ENCODE data around the gene FGF11.

DNA sequence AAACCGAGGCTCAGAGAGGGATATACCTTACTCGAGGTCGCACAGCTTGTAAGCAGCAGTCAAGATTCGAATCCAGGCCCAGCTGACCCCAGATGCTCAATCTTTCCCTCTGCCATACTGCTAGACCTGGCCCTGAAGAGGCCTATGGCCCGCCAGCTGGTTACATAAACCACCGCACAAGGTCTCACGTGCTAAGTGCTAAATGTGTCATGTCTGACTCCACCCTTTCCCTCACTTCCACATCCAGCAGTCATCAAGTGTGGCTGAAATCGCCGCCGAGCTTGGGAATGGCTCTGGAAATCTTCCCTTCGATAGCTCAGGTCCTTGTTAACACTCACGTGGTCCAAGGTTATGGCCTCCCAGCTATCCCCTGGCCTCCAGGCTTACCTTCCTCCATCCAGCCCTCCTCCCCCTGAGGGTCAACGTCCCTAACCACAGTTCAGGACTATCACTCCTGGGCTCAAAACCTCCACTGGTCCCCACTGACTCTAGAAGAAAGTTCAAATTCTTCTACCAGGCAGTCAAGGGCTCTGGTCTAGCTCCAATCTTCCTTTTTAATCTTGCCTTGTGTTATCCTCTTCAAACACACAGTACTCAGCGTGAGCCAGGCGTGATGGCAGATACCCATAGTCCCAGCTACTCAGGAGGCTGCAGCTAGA, 36.6 kb downstream of the FGF11 start:
- TF ChIP-seq POLR2A (IDR thresholded peaks at IDR 0.05; ENCODE audit: low read depth, low read length) (no peak), EZH2 (IDR thresholded peaks at IDR 0.05; ENCODE audit: borderline replicate concordance, low read depth, low read length, severe bottlenecking) (no peak), JUN (IDR thresholded peaks at IDR 0.05; ENCODE audit: borderline replicate concordance, insufficient read depth, insufficient read length, low read depth) (no peak)
- TF ChIP-seq, protein P1, sequence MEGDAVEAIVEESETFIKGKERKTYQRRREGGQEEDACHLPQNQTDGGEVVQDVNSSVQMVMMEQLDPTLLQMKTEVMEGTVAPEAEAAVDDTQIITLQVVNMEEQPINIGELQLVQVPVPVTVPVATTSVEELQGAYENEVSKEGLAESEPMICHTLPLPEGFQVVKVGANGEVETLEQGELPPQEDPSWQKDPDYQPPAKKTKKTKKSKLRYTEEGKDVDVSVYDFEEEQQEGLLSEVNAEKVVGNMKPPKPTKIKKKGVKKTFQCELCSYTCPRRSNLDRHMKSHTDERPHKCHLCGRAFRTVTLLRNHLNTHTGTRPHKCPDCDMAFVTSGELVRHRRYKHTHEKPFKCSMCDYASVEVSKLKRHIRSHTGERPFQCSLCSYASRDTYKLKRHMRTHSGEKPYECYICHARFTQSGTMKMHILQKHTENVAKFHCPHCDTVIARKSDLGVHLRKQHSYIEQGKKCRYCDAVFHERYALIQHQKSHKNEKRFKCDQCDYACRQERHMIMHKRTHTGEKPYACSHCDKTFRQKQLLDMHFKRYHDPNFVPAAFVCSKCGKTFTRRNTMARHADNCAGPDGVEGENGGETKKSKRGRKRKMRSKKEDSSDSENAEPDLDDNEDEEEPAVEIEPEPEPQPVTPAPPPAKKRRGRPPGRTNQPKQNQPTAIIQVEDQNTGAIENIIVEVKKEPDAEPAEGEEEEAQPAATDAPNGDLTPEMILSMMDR (IDR thresholded peaks at IDR 0.05; ENCODE audit: extremely low read depth in 1 of 2, insufficient read depth in 1 of 2, low read depth in 1 of 2, low read length in 2 of 2), result no peak
- TF ChIP-seq, protein P2, sequence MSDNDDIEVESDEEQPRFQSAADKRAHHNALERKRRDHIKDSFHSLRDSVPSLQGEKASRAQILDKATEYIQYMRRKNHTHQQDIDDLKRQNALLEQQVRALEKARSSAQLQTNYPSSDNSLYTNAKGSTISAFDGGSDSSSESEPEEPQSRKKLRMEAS (IDR thresholded peaks at IDR 0.05; ENCODE audit: insufficient read depth, insufficient read length), result no peak
